ENCODE results near the gene SCT.
A peak's percentile ranks its signal among the peaks of the same experiment; 100 is the strongest.

Gene SCT

DNA sequence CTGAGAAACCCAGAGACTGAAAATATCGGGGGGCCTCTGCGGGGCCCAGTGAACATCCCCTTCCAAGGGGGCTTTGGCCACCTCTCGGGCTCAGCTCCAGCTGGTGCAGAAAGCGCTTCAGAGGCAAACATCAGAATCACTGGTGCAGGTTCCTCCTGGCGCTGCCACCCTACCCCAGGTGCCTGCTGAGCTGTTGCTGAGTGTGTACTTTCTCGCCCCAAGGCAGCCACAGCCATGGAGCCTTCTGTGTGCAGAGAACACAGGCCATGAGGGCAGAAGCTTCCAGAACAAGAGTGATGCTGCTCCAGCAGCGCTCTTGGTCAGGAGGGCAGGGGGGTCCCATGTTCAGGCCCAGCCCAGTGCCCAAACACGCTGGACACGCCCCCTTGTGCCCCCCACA is 16.4 kb upstream of the SCT start:
- peak; percentile 38 for DNase-seq

DNA sequence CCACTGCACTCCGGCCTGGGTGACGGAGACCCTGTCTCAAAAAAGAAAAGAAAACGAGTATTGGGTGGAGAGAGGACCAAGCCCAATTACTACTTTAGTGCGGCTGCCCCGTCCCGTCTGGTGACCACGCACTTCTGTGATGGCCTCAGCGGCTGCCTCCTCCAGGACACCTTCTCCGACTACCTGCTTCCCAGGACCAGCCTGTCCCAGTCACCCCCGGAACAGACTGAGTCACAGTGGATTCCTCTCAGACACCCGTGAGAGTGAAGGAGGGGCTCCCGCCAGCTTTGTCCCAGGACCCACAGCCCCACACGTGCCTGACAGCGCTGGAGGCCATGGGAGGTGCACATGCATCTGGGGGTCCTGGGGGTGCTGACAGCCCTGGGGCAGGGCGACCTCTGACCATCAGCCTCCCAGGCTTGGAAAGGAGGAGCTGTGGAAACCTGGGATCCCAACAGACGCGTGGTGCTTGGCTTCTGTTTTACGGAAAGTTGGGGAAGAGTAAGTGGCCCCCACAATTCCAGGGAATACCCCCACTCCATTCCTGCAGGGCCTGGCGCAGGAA is 14.9 kb upstream of the SCT start:
- no peak for DNase-seq

DNA sequence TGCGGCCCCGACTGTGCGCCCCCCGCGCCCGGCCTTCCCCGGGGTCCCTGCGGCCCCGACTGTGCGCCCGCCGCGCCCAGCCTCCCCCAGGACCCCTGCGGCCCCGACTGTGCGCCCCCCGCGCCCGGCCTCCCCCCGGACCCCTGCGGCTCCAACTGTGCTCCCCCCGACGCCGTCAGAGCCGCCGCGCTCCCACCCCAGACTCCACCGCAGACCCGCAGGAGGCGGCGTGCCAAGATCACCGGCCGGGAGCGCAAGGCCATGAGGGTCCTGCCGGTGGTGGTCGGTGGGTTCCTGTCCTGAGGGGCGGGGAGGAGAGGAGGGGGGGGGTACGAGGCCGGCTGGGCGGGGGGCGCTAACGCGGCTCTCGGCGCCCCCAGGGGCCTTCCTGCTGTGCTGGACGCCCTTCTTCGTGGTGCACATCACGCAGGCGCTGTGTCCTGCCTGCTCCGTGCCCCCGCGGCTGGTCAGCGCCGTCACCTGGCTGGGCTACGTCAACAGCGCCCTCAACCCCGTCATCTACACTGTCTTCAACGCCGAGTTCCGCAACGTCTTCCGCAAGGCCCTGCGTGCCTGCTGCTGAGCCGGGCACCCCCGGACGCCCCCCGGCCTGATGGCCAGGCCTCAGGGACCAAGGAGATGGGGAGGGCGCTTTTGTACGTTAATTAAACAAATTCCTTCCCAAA is 13.2 kb upstream of the SCT start:
- DNase-seq = no peak

DNA sequence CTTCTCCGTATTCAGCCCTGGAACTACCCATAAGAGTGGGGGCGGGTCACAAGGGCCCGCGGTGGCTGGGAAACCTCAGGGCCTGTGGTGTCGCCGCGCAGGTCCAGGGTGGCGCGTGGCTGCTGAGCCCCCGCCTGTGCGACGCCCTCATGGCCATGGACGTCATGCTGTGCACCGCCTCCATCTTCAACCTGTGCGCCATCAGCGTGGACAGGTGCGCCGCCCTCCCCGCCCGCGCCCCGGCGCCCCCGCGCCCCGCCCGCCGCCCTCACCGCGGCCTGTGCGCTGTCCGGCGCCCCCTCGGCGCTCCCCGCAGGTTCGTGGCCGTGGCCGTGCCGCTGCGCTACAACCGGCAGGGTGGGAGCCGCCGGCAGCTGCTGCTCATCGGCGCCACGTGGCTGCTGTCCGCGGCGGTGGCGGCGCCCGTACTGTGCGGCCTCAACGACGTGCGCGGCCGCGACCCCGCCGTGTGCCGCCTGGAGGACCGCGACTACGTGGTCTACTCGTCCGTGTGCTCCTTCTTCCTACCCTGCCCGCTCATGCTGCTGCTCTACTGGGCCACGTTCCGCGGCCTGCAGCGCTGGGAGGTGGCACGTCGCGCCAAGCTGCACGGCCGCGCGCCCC is 12.5 kb upstream of the SCT start:
- DNase-seq = no peak

DNA sequence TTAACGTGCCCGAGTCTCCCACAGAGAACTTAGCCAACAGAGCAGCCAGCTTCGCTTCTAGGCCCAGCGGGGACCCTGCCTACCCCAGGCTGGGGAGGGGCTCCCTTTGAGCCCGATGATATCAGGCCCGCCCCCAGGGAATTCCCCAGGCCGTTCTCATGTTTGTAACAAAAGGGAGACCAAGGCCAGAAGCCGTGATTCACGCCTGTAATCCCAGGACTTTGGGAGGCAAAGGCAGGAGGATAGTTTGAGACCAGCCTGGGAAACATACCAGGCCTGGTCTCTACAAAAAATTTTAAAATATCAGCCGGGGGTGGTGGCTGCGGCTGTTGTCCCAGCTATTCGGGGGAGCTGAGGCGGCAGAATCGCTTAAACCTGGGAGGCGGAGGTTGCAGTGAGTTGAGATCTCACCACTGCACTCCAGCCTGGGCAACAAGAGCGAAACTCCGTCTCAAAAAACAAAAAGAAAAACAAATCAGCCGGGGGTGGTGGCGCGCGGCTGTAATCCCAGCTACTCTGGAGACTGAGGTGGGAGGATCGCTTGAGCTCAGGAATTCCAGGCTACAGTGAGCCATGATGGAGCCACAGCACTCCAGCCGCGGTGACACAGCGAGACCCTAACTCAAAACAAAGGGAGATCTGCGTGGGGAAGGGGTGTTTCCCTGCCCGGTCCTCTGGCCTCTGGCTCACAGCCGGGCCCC is 11.8 kb upstream of the SCT start:
- DNase-seq = no peak

DNA sequence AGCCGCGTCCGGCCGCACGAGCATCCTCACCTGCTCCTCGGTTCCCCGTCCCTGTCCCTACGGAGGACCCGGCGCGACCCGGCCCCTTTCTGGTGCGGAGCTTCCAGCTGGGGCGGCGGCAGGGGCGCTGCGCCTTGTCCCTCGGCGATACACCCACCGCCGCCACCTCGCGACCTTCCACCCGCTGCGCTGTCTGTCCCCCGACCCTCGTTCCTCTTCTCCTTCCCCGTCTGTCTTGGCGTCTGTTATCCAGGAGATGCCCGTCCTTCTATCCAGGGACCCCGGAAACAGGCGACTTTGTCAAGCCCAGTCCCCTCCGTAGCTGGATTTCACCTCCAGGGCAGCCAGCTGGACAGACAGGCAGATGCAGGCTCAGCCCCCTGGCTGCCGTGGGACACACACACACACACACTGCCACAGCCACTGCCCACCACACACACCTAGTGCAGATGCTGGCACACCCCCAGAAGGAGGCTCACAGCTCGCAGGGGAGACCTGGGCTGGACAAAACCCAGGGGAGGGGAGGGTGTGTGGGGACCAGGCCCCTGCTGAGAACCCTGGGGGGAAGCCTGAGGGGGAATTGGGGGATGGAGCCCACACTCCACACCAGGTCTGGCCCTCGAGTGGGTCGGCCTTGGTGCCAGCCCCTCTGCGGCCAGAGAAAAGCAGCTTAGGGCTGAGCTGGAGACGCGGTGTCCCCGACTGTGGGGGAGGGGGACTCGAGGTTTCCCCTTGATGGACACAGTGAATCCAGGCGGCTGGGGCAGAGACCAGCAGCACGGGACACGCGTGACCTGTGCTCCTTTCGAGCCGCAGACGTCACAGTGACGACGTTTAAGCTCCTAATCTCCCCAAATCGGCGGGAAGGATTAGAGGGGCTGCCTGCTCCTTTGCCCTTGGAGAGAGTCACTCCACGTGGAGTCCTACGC is 10.9 kb upstream of the SCT start:
- no peak for DNase-seq

DNA sequence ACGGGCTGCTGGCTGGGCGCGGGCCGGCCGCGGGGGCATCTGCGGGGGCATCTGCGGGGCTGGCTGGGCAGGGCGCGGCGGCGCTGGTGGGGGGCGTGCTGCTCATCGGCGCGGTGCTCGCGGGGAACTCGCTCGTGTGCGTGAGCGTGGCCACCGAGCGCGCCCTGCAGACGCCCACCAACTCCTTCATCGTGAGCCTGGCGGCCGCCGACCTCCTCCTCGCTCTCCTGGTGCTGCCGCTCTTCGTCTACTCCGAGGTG is 10.3 kb upstream of the SCT start:
- DNase-seq = no peak

DNA sequence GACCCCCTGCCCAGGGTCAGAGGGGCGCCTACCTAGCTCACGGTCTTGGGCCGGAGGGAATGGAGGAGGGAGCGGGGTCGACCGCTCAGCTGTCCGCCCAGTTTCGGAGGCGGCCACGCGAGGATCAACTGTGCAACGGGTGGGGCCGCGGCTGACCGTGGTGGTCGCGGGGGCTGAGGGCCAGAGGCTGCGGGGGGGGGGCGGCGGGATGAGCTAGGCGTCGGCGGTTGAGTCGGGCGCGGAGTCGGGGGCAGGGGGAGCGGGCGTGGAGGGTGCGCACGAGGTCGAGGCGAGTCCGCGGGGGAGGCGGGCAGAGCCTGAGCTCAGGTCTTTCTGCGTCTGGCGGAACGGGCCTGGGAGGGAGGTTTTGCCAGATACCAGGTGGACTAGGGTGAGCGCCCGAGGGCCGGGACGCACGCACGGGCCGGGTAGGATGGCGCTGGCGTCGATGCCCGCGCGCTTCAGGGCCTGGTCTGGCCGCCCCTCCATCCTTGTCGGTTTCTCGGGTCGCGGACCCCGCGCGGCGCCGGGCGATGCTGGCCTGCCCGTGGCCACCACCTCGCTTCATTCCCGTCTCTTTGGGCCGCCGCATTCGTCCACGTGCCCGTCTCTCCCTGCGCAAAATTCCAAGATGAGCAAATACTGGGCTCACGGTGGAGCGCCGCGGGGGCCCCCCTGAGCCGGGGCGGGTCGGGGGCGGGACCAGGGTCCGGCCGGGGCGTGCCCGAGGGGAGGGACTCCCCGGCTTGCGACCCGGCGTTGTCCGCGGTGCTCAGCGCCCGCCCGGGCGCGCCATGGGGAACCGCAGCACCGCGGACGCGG is 9.7 kb upstream of the SCT start, which contains the start of gene DRD4:
DRD4 (plus strand) TSS at position 759 of the 822 bp plus-strand sequence; CDS start at position 795, 36 bp downstream.
- DNase-seq = no peak

DNA sequence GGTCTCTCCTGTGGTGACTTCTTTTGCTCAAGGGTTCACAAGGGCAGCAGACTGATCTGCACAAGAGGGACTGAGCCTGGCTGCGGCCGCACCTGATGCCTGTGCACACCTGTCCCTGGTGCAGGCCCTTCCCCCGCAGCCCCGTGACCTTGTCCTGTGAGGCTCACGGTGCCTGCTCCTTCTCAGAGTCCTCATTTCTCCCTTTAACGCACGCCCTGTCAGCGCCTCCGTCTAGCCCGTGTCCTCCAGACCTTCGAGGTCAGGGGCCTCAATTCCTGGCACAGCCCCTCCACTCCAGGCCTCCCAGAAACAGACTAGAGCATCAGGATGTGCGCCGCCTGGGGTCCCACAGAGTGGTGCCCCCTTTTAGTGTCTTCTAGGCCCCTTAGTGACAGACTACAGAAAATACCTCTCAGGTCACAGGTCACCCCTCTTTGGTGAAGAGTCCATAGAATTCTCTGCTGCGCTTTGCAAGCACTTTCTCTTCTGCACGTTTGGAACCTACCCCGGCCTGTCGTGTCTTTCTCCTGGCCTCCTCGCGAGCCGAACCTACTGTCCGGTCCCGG is 9.0 kb upstream of the SCT start:
- DNase-seq = no peak

DNA sequence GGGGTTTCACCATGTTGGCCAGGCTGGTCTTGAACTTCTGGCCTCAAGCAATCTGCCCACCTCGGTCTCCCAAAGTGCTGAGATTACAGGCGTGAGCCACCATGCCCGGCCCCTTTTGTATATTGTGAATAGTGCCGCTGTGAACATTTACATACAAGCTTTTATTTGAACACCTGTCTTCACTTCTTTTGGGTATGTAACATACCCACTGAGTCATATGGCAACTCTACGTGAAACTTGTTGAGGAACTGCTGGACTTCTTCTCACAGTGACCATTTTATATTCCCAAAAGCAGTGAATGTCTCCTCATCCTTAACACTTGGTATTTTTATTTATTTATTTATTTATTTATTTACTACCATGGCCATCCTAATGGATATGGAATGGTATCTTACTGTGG is 3.9 kb upstream of the SCT start:
- DNase-seq = no peak

DNA sequence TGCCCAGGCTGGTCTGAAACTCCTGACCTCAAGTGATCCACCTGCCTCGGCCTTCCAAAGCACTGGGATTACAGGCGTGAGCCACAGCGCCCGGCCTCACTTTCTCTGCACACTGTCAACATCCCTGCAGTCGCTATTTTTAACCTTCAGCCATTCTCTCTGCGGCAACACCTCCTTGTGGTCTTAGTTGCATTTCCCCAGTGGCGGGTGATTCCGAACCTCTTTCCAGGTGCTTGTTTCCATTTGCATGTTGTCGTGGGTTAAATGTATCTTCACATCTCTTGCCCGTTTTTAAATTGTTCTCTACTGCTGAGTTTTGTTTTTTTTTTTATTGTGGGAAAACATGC is 2.2 kb upstream of the SCT start:
- no peak for DNase-seq

DNA sequence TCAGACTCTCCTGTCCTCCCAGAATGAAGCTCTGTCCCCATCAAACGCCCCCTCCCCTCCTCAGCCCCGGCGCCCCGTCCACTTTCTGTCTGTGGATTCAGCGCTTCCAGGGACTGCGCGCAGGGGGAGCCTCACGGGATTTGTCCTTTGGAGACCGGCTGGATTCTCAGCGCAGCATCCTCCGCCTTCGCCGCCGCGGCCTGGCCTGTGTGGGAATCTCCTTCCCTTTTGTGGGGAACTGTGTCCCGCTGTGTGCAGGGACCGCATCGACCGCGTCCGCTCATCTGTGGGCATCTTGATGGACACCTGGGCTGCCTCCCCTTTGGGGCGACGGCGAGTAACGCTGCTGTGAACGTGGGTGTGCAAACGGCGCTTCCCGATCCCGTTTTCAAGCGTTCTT is 1.1 kb upstream of the SCT start:
- DNase-seq = no peak

DNA sequence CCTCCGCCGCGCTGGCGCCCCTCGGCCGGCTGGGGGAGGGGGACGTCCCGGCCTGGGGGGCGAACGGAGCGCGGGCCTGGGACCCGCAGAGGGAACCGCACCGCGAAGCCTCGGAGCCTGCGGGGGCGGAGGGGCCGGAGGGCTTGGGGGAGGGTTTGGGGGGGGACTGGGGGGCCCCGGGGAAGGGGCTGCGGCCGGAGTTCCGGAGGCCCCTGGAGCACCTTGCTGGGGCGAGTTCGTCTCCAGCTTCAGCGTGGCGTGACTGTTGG is 261 bp upstream of the SCT start:
- DNase-seq = no peak

DNA sequence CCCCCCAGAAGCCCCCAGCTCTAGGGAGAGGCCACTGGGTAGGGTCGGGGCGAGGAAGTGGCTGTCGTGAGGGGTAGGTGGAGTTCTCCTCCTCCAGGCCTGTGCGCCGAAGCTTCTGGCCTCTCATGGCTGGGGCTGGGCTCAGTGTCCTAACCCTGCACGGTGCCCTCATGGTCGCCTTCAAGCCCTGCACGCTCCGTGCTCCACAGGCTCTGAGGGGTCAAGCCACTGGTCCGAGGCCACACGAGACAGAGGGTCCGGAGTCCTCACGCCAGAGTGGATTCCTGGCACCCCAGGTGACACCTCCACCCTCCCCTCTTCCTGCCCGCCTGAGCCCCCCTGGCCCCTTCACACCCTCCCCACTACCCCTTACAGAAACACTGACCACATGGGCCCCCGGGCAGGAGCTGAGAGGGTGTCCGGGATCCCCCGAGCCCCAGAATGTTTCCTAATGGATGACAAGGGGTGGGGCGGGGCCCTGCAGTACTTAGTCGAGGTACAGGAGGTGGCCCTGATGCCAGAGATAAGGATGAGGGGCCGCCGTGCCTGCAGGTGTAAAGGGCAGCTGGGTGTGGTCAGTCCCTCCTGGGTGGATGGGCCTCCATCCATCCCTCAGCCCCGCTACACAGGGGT is 1.2 kb downstream of the SCT start:
- no peak for DNase-seq

DNA sequence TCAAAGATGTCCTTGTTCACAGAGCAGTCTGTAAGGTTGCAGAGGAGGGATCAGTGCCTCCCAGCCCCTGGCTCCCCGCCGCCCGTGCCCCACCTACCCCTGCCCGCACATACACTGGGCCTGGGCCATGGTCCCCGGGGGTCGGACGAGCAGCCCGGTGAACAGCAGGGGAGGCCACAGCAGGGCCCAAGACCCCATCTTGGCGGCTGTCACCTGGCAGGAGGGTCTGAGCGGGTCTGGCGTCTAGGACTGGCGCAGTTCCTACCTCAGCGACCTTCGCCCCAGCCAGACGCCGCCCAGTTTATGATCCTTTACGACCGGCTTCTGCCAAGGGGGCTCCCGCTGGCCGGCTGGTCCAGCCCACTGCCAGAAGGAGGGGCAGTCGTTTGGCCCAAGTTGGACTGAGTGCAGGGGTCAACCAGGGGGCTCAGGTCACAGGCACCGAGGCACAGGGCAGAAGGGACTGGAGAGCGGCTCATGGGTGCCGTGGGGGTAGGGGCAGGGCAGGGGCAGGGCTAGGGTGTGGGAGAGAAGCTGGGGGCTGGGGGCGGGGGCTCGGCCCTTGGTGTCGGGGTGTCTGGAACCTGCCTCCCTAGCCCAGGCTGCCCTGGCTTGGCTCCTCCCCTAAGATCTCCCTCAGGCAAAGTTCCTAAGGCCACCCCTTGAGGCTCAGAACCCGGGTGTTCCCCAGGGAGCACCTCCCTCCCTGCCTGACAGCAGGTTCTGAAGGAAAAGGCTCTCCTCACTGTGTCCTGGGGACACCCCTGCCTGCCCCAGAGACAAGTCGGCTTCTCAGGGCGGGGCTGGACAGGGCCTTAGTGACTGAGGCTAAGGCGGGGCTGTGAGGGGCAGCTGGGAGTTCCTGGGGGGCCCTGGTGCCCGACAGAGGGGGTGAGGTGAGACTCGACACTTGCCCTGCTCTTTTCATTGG is 2.0 kb downstream of the SCT start, which contains the start of gene CDHR5:
CDHR5 (minus strand) TSS at position 251 of the 931 bp plus-strand sequence; CDS start at position 198, 53 bp downstream.
- no peak for DNase-seq

DNA sequence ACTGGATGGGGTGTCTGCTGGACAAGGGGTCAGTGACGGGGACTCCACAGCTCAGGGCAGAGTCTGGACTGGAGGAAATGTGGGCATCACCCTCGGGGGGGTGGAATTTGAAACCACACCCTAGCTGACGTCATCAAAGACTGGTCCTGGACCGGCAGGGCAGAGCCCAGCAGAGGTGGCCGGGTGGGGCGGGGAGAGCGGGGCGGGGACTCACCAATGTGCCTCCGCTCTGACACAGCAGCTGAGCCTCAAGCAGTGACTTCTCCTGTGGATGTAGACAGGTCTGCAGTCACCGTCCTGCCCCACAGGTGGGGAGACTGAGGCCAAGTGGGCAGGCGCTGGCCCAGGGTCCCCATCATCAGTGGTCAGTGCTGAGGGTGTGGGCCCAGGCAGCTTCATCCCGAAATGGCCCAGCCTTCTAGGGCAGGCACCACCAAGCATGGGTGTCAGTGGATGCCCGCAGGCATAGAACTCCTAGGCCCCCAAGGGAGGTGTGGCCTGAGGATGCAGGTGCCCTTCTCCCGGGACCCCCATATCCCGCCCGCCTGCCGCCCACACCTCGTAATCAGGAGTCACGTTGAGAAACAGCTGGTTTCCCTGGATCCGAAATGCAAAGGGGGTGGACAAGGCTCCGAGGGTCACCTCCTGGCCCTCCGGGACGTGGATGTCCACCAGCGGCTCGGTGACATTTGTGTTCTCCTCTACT is 2.8 kb downstream of the SCT start:
- DNase-seq = peak; percentile 92

DNA sequence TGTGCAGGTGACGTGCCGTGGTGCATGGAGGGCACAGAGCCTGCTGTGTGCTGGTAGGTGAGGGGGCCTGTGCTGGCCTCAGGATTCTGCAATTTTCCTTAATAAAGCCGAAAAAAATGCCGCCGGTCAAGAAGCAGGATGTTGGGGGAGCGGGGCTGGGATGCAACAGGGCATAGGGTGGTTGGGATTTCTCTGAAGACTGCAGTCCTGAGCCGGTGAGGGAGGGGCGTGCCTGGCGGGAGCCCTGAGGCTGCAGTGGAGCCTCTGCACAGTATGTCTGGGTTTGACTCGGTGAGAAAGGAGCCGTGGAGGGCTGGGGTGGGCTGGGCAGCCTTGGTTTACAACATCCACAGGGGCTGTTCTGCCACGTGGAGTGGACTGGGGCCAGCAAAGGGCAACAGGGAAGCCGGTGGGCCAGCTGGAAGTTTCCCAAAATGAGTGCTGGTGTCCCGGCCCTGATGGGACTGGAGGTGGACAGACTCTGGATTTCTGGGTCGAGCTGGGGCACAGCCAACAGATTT is 3.6 kb downstream of the SCT start:
- DNase-seq = no peak

DNA sequence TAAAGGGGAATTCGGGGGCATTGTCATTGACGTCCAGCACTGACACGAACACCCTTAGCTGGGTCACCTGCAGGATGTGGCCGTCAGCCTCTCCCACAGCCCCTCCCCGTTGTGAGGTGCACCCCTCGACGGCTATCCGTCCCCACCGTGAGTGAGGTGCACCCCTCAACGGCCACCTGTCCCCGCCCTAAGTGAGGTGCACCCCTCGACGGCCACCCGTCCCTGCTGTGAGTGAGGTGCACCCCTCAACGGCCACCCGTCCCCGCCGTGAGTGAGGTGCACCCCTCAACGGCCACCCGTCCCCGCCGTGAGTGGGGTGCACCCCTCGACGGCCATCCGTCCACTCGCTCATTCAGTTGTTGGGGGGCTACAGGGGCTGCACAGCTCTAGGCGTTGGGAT is 5.1 kb downstream of the SCT start:
- DNase-seq = no peak
